Astrocyte (in vitro differentiated cells and primary cell): ENCODE results near the gene ASPHD2.

Experiments
- CTCF ChIP-seq: IDR thresholded peaks from 2 replicates; pipeline ENCODE4 v1.5.1; 2011; ENCODE audit warnings: low read depth, mild to moderate bottlenecking, inconsistent platforms, low read length, moderate library complexity; ENCODE audit not compliant: insufficient read depth
- EZH2 ChIP-seq: IDR thresholded peaks from 2 replicates; pipeline ENCODE4 v1.6.1; 2012; ENCODE audit warnings: mild to moderate bottlenecking, low read length, inconsistent platforms; ENCODE audit not compliant: insufficient read depth

GRCh38 chr22:26385164-26385563, 43.9 kb upstream of the ASPHD2 start:
- TF ChIP-seq CTCF (no peak), EZH2 (no peak)
